ENCODE data around the gene KRTAP5-3. TPM values are rescaled to one million over a fixed set of nuclear protein-coding genes. Genes with fewer than 3 reads are reported as not detected.

KRTAP5-3 gene
- total and polyA plus RNA-seq, 2 experiments from 2014 or later = not detected

DNA sequence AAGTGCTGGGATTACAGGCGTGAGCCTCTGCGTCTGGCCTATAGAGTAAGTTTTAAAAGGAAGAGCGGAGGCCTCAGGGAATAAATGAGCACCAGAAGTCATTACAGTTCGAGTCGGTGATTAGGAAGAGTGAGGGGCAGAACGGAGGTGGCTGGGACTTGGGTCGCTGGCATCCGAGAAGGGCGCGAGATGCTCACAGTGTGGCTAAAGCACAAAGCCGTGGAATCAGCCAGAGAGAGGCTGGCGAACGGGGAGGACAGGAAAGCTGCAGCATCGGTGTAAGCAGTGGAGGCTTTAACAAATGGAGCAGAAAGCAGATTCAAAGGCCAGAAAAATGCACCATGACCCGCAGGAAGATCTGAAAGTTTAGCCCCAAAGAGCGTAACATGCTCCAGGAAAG lies 16.4 kb upstream of the KRTAP5-3 start:
- Histone ChIP-seq H3K4me3 (no peak overlapping the region), H3K27ac (no peak overlapping the region), H2AFZ (no peak overlapping the region), H3K9me3 (ENCODE audit: low read depth) (no peaks in the 10 kb centered on the region), H3K79me2 (no peaks in the 10 kb centered on the region), H3K36me3 (replicated peaks; ENCODE audit: insufficient read depth, low read depth) (no peaks in the 10 kb centered on the region), H3K4me2 (no peak overlapping the region), H3K27me3 (peaks cover 7% of the 10 kb centered on the region), H3K4me1 (ENCODE audit: insufficient read depth) (no peaks in the 10 kb centered on the region), H3K9me2 (replicated peaks; ENCODE audit: insufficient read depth) (no peaks in the 10 kb centered on the region), H4K20me1 (ENCODE audit: insufficient read depth, poor library complexity, severe bottlenecking) (no peaks in the 10 kb centered on the region)
- TF ChIP-seq EZH2 (IDR thresholded peaks at IDR 0.05; ENCODE audit: borderline replicate concordance) (no peak), EZH2phosphoT487 (IDR thresholded peaks at IDR 0.05; ENCODE audit: low read depth, severe bottlenecking, unreplicated experiment) (no peak)
- 83% methylated on average over 16 of the region's 16 CpGs for WGBS (ENCODE audit: low lambda C conversion rate, missing lambda C conversion rate)
- DNase-seq (ENCODE audit: low spot score) = no peak

DNA sequence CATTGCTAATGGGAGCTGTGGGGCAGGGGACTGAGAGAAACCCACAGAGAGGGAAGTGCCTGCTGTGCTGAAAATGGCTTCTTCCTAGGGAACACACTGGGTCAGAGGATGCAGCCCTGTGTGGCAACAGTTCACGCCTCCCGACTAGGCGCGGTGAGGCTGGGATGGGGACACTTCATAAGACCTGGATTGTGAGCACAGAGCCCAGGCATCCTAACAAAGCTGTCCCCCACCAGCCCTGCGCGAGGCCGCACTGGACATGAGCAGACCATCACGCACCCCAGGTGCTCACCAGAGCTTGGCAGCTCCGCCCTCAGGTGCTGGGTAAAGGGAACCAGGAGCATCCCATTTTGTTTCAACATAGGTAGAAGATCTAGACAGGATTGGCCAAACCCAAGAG lies 15.5 kb upstream of the KRTAP5-3 start:
- H3K9me3 ChIP-seq (ENCODE audit: low read depth) = no peaks in the 10 kb centered on the region
- 81% methylated on average over 9 of the region's 9 CpGs for WGBS (ENCODE audit: low lambda C conversion rate, missing lambda C conversion rate)

DNA sequence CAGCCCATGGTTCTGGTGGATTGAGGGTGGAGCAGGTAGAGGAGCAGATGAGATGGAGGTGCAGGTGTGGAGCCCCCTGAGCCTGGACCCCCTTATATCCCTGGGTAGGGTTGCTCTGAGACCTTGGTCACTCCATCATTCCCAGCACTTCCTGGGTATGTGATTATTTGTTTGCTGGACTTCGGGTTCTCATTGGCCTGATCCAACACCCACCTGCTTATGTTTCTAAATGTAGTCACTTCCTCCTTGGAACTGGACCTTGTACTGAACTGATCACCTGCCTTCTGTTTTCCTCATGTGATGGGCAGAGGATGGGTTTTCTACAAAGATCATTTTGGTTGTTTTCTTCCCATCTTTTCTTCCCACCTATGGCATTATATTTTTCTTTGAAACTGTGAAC lies 13.8 kb upstream of the KRTAP5-3 start, which contains the start of gene KRTAP5-4:
Gene KRTAP5-4, minus strand, starts transcription at position 53 of the 400 bp plus-strand sequence. Its CDS starts 45 bp downstream, at position 8.
- DNase-seq (ENCODE audit: low spot score) = no peak
- H3K4me3 ChIP-seq = no peak within 1 kb of the TSS
- 79% methylated on average over 1 of the region's 1 CpG for WGBS (ENCODE audit: low lambda C conversion rate, missing lambda C conversion rate)

More for the DNA sequence above, 15.5 kb upstream of the KRTAP5-3 start:
- DNase-seq (ENCODE audit: low spot score) = no peak
- no peak overlapping the region for H3K4me3 ChIP-seq
- H3K36me3 ChIP-seq (replicated peaks; ENCODE audit: insufficient read depth, low read depth) = no peaks in the 10 kb centered on the region
- H3K27me3 ChIP-seq = peaks cover 7% of the 10 kb centered on the region
- H3K4me2 ChIP-seq = no peak overlapping the region
- no peaks in the 10 kb centered on the region for H3K9me2 ChIP-seq (replicated peaks; ENCODE audit: insufficient read depth)
- no peaks in the 10 kb centered on the region for H3K79me2 ChIP-seq
- H2AFZ ChIP-seq = no peak overlapping the region
- H3K4me1 ChIP-seq (ENCODE audit: insufficient read depth) = no peaks in the 10 kb centered on the region
- H3K27ac ChIP-seq = no peak overlapping the region
- no peak for TF ChIP-seq EZH2 (IDR thresholded peaks at IDR 0.05; ENCODE audit: borderline replicate concordance)
- TF ChIP-seq EZH2phosphoT487 (IDR thresholded peaks at IDR 0.05; ENCODE audit: low read depth, severe bottlenecking, unreplicated experiment) = no peak
- TF ChIP-seq, protein P1, sequence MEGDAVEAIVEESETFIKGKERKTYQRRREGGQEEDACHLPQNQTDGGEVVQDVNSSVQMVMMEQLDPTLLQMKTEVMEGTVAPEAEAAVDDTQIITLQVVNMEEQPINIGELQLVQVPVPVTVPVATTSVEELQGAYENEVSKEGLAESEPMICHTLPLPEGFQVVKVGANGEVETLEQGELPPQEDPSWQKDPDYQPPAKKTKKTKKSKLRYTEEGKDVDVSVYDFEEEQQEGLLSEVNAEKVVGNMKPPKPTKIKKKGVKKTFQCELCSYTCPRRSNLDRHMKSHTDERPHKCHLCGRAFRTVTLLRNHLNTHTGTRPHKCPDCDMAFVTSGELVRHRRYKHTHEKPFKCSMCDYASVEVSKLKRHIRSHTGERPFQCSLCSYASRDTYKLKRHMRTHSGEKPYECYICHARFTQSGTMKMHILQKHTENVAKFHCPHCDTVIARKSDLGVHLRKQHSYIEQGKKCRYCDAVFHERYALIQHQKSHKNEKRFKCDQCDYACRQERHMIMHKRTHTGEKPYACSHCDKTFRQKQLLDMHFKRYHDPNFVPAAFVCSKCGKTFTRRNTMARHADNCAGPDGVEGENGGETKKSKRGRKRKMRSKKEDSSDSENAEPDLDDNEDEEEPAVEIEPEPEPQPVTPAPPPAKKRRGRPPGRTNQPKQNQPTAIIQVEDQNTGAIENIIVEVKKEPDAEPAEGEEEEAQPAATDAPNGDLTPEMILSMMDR (IDR thresholded peaks at IDR 0.05; ENCODE audit: poor library complexity) = no peak
- H4K20me1 ChIP-seq (ENCODE audit: insufficient read depth, poor library complexity, severe bottlenecking) = no peaks in the 10 kb centered on the region

DNA sequence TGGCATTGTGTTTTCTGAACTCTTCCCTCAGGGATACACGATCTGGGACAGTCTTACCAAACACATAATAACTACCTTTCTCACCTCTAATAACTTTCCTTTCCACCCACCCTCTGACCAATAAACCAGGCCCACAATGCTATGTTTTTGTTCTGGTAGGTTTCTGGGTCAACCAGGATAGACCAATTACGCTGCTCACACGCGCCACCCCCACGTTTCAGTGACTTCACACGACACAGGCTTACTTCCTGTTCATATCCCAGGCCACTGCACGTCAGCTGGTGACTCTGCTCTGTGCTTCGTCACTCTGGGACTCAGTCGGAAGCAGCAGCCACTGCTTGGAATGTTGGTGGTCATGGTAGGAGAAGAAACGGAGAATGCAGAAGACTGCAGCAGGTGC lies 11.2 kb upstream of the KRTAP5-3 start:
- Histone ChIP-seq H3K4me1 (ENCODE audit: insufficient read depth) (no peaks in the 10 kb centered on the region), H3K79me2 (no peaks in the 10 kb centered on the region), H3K4me2 (no peak overlapping the region), H2AFZ (no peak overlapping the region), H3K27ac (no peak overlapping the region), H3K36me3 (replicated peaks; ENCODE audit: insufficient read depth, low read depth) (no peaks in the 10 kb centered on the region), H3K27me3 (peaks cover 3% of the 10 kb centered on the region), H3K4me3 (no peak overlapping the region), H3K9me2 (replicated peaks; ENCODE audit: insufficient read depth) (no peaks in the 10 kb centered on the region), H3K9me3 (ENCODE audit: low read depth) (no peaks in the 10 kb centered on the region), H4K20me1 (ENCODE audit: insufficient read depth, poor library complexity, severe bottlenecking) (no peaks in the 10 kb centered on the region)
- no peak for DNase-seq (ENCODE audit: low spot score)
- 60% methylated on average over 10 of the region's 10 CpGs for WGBS (ENCODE audit: low lambda C conversion rate, missing lambda C conversion rate)
- TF ChIP-seq, protein P1 (IDR thresholded peaks at IDR 0.05; ENCODE audit: poor library complexity) = no peak
- TF ChIP-seq EZH2phosphoT487 (IDR thresholded peaks at IDR 0.05; ENCODE audit: low read depth, severe bottlenecking, unreplicated experiment) = no peak
- TF ChIP-seq EZH2 (IDR thresholded peaks at IDR 0.05; ENCODE audit: borderline replicate concordance) = no peak

More for the DNA sequence above, 13.8 kb upstream of the KRTAP5-3 start, which contains the start of gene KRTAP5-4:
- Histone ChIP-seq H2AFZ (no peak within 1 kb of the TSS), H3K4me1 (ENCODE audit: insufficient read depth) (no peaks in the 10 kb centered on the region), H3K9me2 (replicated peaks; ENCODE audit: insufficient read depth) (no peaks in the 10 kb centered on the region), H3K27ac (no peak within 1 kb of the TSS), H3K9me3 (ENCODE audit: low read depth) (no peaks in the 10 kb centered on the region), H3K36me3 (replicated peaks; ENCODE audit: insufficient read depth, low read depth) (no peaks in the 10 kb centered on the region), H3K4me2 (no peak within 1 kb of the TSS), H3K27me3 (peaks cover 3% of the 10 kb centered on the region), H4K20me1 (ENCODE audit: insufficient read depth, poor library complexity, severe bottlenecking) (no peaks in the 10 kb centered on the region), H3K79me2 (no peaks in the 10 kb centered on the region)
- TF ChIP-seq EZH2 (IDR thresholded peaks at IDR 0.05; ENCODE audit: borderline replicate concordance) (no peak), EZH2phosphoT487 (IDR thresholded peaks at IDR 0.05; ENCODE audit: low read depth, severe bottlenecking, unreplicated experiment) (no peak)
- TF ChIP-seq, protein P1 (IDR thresholded peaks at IDR 0.05; ENCODE audit: poor library complexity) = no peak

Data from hepatocyte (in vitro differentiated cells).